Measurements from ENCODE around the gene CCDC3. TPM values are rescaled to one million over a fixed set of nuclear protein-coding genes. Genes with fewer than 3 reads are reported as not detected.

The CCDC3 gene
- total RNA-seq, 1 experiment from 2014 or later: 0.10 TPM

DNA sequence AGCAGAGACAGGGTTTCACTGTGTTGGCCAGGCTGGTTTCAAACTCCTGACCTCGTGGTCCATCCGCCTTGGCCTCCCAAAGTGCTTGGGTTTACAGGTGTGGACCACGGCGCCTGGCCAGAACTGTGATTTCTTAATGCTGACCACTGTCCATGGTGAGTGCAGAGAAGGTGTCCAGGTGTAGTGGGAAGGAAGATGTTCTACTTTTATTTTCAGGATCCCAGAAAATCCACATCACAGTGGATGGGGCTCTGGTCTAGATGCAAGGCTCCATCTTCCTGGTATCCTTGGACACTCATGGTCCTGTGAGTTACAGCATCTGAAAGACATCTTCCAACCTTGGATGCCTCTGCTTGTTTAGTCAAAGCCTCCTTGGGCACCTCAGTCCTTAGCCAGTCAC is 92.7 kb downstream of the CCDC3 start:
- no peaks in the 10 kb centered on the region for H3K36me3 ChIP-seq (ENCODE audit: control insufficient read depth, insufficient read depth, low read length)
- no peak overlapping the region for H3K27ac ChIP-seq (ENCODE audit: low read length)
- H3K4me3 ChIP-seq (ENCODE audit: low read depth in 2 of 2, low read length in 2 of 2): no peak overlapping the region
- DNase-seq (ENCODE audit: low read depth, low spot score) (no peak), ATAC-seq (no peak)
- in situ Hi-C loops (cut with HindIII; ENCODE audit: low pct_unique_long_range_greater_than_20kb, low sequenced_read_pairs): no loop called here
- intact Hi-C loops (cut with micrococcal nuclease; ENCODE audit: unreplicated experiment): loop anchor here (10.0 kb wide), 1 partner anchor 194 kb away; no protein-coding TSS in a partner anchor
- CTCF ChIA-PET: no interaction called here
- H3K9me3 ChIP-seq (ENCODE audit: control insufficient read depth, insufficient read depth, low read depth, low read length): no peaks in the 10 kb centered on the region
- H3K27me3 ChIP-seq (ENCODE audit: control insufficient read depth, insufficient read depth, low read length): no peaks in the 10 kb centered on the region
- H3K4me1 ChIP-seq (ENCODE audit: control insufficient read depth, insufficient read depth, low read length): no peaks in the 10 kb centered on the region
- TF ChIP-seq, protein P1, sequence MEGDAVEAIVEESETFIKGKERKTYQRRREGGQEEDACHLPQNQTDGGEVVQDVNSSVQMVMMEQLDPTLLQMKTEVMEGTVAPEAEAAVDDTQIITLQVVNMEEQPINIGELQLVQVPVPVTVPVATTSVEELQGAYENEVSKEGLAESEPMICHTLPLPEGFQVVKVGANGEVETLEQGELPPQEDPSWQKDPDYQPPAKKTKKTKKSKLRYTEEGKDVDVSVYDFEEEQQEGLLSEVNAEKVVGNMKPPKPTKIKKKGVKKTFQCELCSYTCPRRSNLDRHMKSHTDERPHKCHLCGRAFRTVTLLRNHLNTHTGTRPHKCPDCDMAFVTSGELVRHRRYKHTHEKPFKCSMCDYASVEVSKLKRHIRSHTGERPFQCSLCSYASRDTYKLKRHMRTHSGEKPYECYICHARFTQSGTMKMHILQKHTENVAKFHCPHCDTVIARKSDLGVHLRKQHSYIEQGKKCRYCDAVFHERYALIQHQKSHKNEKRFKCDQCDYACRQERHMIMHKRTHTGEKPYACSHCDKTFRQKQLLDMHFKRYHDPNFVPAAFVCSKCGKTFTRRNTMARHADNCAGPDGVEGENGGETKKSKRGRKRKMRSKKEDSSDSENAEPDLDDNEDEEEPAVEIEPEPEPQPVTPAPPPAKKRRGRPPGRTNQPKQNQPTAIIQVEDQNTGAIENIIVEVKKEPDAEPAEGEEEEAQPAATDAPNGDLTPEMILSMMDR (IDR thresholded peaks at IDR 0.05): no peak
- TF ChIP-seq POLR2AphosphoS5 (IDR thresholded peaks at IDR 0.05; ENCODE audit: low read depth, low read length) (no peak), TCF7L2 (IDR thresholded peaks at IDR 0.05; ENCODE audit: low read depth, low read length) (no peak), SIN3A (IDR thresholded peaks at IDR 0.05; ENCODE audit: borderline replicate concordance, insufficient read depth, low read depth, low read length) (no peak)
- TF ChIP-seq, protein P2, sequence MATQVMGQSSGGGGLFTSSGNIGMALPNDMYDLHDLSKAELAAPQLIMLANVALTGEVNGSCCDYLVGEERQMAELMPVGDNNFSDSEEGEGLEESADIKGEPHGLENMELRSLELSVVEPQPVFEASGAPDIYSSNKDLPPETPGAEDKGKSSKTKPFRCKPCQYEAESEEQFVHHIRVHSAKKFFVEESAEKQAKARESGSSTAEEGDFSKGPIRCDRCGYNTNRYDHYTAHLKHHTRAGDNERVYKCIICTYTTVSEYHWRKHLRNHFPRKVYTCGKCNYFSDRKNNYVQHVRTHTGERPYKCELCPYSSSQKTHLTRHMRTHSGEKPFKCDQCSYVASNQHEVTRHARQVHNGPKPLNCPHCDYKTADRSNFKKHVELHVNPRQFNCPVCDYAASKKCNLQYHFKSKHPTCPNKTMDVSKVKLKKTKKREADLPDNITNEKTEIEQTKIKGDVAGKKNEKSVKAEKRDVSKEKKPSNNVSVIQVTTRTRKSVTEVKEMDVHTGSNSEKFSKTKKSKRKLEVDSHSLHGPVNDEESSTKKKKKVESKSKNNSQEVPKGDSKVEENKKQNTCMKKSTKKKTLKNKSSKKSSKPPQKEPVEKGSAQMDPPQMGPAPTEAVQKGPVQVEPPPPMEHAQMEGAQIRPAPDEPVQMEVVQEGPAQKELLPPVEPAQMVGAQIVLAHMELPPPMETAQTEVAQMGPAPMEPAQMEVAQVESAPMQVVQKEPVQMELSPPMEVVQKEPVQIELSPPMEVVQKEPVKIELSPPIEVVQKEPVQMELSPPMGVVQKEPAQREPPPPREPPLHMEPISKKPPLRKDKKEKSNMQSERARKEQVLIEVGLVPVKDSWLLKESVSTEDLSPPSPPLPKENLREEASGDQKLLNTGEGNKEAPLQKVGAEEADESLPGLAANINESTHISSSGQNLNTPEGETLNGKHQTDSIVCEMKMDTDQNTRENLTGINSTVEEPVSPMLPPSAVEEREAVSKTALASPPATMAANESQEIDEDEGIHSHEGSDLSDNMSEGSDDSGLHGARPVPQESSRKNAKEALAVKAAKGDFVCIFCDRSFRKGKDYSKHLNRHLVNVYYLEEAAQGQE (IDR thresholded peaks at IDR 0.05; ENCODE audit: insufficient read depth in 1 of 2, low read depth in 2 of 2, low read length in 1 of 2): no peak
- POLR2A ChIA-PET: no interaction called here
- BruUV-seq (replicated peaks): no TSS peak

DNA sequence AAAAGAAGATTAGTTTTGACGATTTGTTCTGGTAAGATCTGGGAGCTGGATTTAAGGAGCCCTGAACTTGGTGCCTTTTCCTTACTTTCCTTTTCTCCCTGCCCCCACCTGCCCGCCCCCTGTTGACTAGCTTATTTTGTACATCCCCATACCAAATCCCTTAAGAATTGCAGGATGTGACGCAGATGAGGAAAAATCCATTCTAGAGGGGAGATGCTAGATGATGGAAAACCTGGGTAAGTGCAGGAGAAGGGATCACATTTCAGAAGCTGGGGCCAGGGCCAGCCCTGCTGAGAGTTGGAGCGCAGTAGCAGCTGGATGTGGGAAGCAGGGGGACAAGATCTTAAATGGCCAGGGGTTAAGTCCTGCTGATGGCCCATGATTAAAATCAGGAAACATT is 93.9 kb downstream of the CCDC3 start:
- in situ Hi-C loops (cut with HindIII; ENCODE audit: low pct_unique_long_range_greater_than_20kb, low sequenced_read_pairs) (no loop called here), intact Hi-C loops (cut with micrococcal nuclease; ENCODE audit: unreplicated experiment) (loop anchor here (10.0 kb wide), 1 partner anchor 193 kb away; no protein-coding TSS in a partner anchor)
- Histone ChIP-seq H3K4me3 (ENCODE audit: low read depth in 2 of 2, low read length in 2 of 2) (no peak overlapping the region), H3K4me1 (ENCODE audit: control insufficient read depth, insufficient read depth, low read length) (no peaks in the 10 kb centered on the region), H3K9me3 (ENCODE audit: control insufficient read depth, insufficient read depth, low read depth, low read length) (no peaks in the 10 kb centered on the region), H3K36me3 (ENCODE audit: control insufficient read depth, insufficient read depth, low read length) (no peaks in the 10 kb centered on the region), H3K27me3 (ENCODE audit: control insufficient read depth, insufficient read depth, low read length) (no peaks in the 10 kb centered on the region), H3K27ac (ENCODE audit: low read length) (no peak overlapping the region)
- BruUV-seq (replicated peaks): no TSS peak
- ChIA-PET CTCF (no interaction called here), POLR2A (no interaction called here)
- TF ChIP-seq, protein P1 (IDR thresholded peaks at IDR 0.05): no peak
- TF ChIP-seq POLR2AphosphoS5 (IDR thresholded peaks at IDR 0.05; ENCODE audit: low read depth, low read length): no peak
- TF ChIP-seq TCF7L2 (IDR thresholded peaks at IDR 0.05; ENCODE audit: low read depth, low read length): no peak
- no peak for TF ChIP-seq SIN3A (IDR thresholded peaks at IDR 0.05; ENCODE audit: borderline replicate concordance, insufficient read depth, low read depth, low read length)
- TF ChIP-seq, protein P2 (IDR thresholded peaks at IDR 0.05; ENCODE audit: insufficient read depth in 1 of 2, low read depth in 2 of 2, low read length in 1 of 2): no peak
- DNase-seq (ENCODE audit: low read depth, low spot score) (no peak), ATAC-seq (no peak)

Data from Panc1 (cell line).